ENCODE results near the gene CDH13.

GRCh38 chr16:83772806-83773205 is 1146.0 kb downstream of the CDH13 start:
- TF ChIP-seq EP300 (IDR thresholded peaks at IDR 0.05) (no peak), CTCF (IDR thresholded peaks at IDR 0.05) (no peak), POLR2AphosphoS5 (IDR thresholded peaks at IDR 0.05) (no peak), POLR2A (IDR thresholded peaks at IDR 0.05) (no peak)
